Nephron (organoid): ENCODE measurements around the gene RAX2.

ENCODE experiments used
- H3K27ac Mint-ChIP-seq, 3 experiments: 2 replicates each; pipeline ENCODE4 v1.8.0; 2020; ENCODE audit warnings: mixed read lengths in 3 of 3, mild to moderate bottlenecking in 2 of 3, moderate library complexity in 1 of 3
- H3K27me3 Mint-ChIP-seq: 2 replicates; pipeline ENCODE4 v1.8.0; 2021; ENCODE audit warnings: low read depth, mild to moderate bottlenecking, moderate library complexity, mixed read lengths
- H3K36me3 Mint-ChIP-seq: 2 replicates; pipeline ENCODE4 v1.8.0; 2020; ENCODE audit warnings: low read depth, mixed read lengths
- H3K4me1 Mint-ChIP-seq: 2 replicates; pipeline ENCODE4 v1.8.0; 2020; ENCODE audit warnings: mixed read lengths
- H3K4me3 Mint-ChIP-seq, 3 experiments: 2 replicates each; pipeline ENCODE4 v1.8.0; 2020; ENCODE audit warnings: mild to moderate bottlenecking in 3 of 3, mixed read lengths in 3 of 3, moderate library complexity in 2 of 3
- H3K9me3 Mint-ChIP-seq: 2 replicates; pipeline ENCODE4 v1.8.0; 2020; ENCODE audit warnings: mixed read lengths
- TF ChIP-seq, protein P1 (sequence below), 3 experiments: fragments of 200-600 bp; sonication (generic); IDR thresholded peaks; one replicate each; pipeline ENCODE4 v1.5.0; 2021; ENCODE audit warnings: antibody characterized with exemption in 3 of 3; ENCODE audit not compliant: unreplicated experiment in 3 of 3

RAX2 gene

DNA sequence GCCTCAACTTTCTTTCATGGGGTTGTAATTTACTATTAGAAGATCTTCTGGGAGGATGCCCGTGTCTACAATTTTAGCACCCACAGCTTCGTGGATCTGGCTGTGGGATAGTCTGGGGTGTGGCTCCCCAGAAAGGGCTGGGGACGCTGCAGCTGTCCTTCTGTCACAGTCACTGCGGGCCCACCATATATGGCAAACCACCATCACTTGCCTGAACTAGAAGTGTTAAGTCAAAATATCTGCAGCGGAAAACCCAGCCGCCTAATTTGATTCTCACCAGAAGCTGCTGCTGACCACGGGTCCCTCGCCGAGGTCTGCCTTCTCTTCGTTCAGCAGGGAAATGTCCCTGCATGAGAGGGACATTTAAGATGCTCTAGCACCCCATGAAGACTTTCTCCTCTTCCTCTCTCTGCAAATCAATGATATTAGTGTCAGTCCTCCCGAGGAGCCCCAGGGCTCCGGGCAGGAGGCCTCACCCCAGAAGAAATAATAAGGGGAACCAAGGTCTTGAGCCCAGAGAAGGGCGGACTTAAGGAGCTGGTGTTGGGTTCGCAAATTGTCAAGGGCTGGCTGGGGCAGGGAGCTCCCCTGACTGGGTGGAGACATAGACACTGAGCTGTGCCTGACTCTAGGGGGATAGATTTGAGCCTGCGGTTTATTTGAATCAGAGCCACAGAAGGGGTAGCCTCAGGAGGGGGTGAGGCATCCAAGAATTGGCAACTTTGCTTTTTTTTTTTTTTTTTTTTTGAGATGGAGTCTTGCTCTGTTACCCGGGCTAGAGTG, 17.2 kb upstream of the RAX2 start:
- Mint-ChIP-seq H3K4me3 (peak overlapping the region in 1 of 3 experiments; percentile 60), H3K4me1 (no peaks in the 10 kb centered on the region), H3K27ac (no peak overlapping the region), H3K36me3 (no peaks in the 10 kb centered on the region), H3K9me3 (peaks cover 9% of the 10 kb centered on the region), H3K27me3 (peaks cover 68% of the 10 kb centered on the region)
- TF ChIP-seq, protein P1, sequence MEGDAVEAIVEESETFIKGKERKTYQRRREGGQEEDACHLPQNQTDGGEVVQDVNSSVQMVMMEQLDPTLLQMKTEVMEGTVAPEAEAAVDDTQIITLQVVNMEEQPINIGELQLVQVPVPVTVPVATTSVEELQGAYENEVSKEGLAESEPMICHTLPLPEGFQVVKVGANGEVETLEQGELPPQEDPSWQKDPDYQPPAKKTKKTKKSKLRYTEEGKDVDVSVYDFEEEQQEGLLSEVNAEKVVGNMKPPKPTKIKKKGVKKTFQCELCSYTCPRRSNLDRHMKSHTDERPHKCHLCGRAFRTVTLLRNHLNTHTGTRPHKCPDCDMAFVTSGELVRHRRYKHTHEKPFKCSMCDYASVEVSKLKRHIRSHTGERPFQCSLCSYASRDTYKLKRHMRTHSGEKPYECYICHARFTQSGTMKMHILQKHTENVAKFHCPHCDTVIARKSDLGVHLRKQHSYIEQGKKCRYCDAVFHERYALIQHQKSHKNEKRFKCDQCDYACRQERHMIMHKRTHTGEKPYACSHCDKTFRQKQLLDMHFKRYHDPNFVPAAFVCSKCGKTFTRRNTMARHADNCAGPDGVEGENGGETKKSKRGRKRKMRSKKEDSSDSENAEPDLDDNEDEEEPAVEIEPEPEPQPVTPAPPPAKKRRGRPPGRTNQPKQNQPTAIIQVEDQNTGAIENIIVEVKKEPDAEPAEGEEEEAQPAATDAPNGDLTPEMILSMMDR (IDR thresholded peaks at IDR 0.05; ENCODE audit: unreplicated experiment in 3 of 3): no peak

DNA sequence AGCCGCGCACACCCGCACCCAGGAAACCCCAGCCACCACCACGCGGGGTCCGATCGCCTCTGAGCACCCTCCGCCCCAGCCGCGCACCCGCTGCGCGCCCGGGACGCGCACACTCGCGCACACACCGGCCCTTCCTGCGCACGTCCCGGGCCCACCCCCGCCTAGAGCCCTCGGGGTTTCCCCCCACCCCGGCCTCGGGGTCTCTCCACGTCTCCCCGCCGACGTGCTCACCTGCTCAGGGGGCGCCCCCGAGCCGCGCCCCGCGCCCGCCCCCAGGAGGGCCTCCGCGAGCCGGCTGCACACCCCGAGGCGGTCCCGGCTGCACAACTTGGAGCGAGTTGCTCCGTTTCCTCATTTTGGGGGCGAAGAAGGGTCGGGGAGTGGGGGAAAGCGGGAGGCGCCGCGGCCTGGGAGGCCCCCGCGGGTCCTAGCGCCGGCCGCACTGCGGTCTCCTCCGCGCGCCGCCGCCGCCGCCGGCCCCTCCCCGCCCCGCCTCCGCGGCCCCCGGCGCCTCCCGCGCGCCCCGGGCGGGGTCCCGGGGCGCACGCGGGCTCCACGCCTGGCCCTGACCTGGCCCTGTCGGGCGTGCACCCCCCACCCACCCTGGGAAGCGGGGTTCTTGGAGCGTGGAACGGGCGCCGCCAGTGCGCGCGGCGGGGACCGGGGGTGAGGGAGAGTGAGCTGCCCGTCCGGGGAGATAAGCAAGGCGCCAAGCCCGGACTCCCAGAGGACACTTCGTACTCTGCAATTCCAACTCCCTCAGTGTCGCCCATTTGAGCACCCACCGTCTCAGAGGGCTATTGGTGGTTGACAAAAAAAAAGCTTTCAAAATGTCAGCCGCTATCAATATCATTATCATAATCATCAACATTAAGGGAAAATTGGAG, 14.2 kb upstream of the RAX2 start, which contains the start of gene MATK:
Gene MATK (minus strand): TSS at position 444 of the 887 bp plus-strand sequence. CDS start 1,246 bp downstream, outside the sequence.
- Mint-ChIP-seq H3K4me3 (peak within 1 kb of the TSS; percentile 56 to 64 (median 59)), H3K4me1 (no peaks in the 10 kb centered on the region), H3K36me3 (peaks cover 5% of the 10 kb centered on the region), H3K27ac (no peak within 1 kb of the TSS), H3K9me3 (peaks cover 12% of the 10 kb centered on the region), H3K27me3 (peaks cover 77% of the 10 kb centered on the region)
- TF ChIP-seq, protein P1 (IDR thresholded peaks at IDR 0.05; ENCODE audit: unreplicated experiment in 3 of 3): no peak

- TF ChIP-seq, protein P1 (IDR thresholded peaks at IDR 0.05; ENCODE audit: unreplicated experiment in 3 of 3): no peak
- peak overlapping the region; percentile 56 to 59 (median 56) for H3K4me3 Mint-ChIP-seq
- no peaks in the 10 kb centered on the region for H3K4me1 Mint-ChIP-seq
- peaks cover 5% of the 10 kb centered on the region for H3K36me3 Mint-ChIP-seq
- no peak overlapping the region for H3K27ac Mint-ChIP-seq
- H3K9me3 Mint-ChIP-seq: peaks cover 16% of the 10 kb centered on the region
- H3K27me3 Mint-ChIP-seq: peaks cover 74% of the 10 kb centered on the region
Observed at GRCh38 chr19:3785451-3785937, 13.5 kb upstream of the RAX2 start.

DNA sequence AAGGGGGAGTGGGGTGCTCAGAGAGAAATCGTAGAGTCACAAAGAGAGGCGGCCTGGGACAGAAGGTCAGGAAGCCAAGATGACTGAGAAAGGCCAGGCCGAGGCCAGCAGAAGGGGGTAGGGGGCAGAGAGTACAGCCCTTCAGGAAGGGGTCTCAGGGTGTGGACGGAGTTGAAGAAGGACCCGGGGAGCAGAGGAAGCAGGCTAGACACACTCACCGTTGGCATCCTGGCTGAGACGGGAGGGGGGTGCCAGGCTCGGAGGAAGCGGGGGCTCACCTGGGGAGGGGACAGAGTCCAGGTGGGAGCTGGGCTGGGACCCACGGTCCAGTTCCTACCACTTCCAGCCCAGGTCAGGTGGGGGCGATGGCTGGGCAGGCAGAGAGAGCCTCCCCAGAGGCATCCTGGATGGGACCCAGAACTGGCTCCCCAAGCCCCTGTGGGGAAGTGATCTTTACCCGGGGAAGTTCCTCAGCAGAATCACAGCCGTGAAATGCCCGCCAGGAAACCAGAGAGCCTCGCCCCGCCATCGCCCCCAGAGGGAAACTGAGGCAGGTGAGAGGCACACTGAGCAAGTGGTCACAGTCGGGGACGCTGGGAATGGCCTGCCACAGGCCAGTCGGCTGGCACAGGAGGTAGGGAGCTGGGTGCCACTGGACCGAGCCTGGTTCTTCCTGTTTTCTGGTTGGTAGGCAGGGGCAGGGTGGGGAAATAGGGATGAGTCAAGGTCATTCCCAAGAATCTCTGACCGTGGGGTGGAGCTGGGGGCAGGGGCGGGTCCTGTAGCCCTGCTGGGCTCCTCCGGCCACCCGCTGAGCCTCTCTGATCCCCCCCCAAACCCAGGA, 12.8 kb upstream of the RAX2 start:
- TF ChIP-seq, protein P1 (IDR thresholded peaks at IDR 0.05; ENCODE audit: unreplicated experiment in 3 of 3): no peak
- peaks cover 5% of the 10 kb centered on the region for H3K36me3 Mint-ChIP-seq

More for the DNA sequence above, 12.8 kb upstream of the RAX2 start:
- peaks cover 68% of the 10 kb centered on the region for H3K27me3 Mint-ChIP-seq
- peak overlapping the region; percentile 58 to 75 (median 74) for H3K4me3 Mint-ChIP-seq
- H3K9me3 Mint-ChIP-seq: peaks cover 16% of the 10 kb centered on the region
- H3K27ac Mint-ChIP-seq: no peak overlapping the region
- no peaks in the 10 kb centered on the region for H3K4me1 Mint-ChIP-seq
